K562 (cell line): ENCODE results near the gene ITGB5. TPM values are rescaled to one million over a fixed set of nuclear protein-coding genes. Genes with fewer than 3 reads are reported as not detected.

Experiments
- ATAC-seq: fragments of 200-7000 bp; cut with Tn5 transposase; 3 replicates; pipeline ENCODE4 v1.9.1; 2020; ENCODE audit warnings: moderate library complexity
- BruUV-seq: library from RNA; stranded (reverse); fragments of 400-500 nt; replicated peaks from 2 replicates; lab custom pipeline; 2021; lab: Mats Ljungman, UMichigan
- CTCF ChIA-PET: fragments of 300-600 bp; formaldehyde crosslinking; extraction: SDS; loops from one replicate; lab custom pipeline; 2021; ENCODE audit warnings: low intra/inter-chr PET ratio; lab: Yijun Ruan, JAX
- POLR2A ChIA-PET: fragments of 300-600, 350-650 bp; sonication (Branson Sonifier 250); formaldehyde crosslinking; extraction: SDS; loops from one replicate; lab custom pipeline; 2021; ENCODE audit warnings: antibody characterized with exemption, inconsistent platforms; lab: Yijun Ruan, JAX
- DNase-seq, 4 experiments: peaks; one replicate each; pipeline versions ENCODE4 v3.0.0 to v3.0.0-alpha.2; 2011 to 2018; ENCODE audit warnings: low spot score in 3 of 4, mixed read lengths in 3 of 4; ENCODE audit errors: extremely low read depth in 1 of 4
- FAIRE-seq: peaks from 2 replicates; lab custom pipeline; 2011; peaks lifted over from hg19 to GRCh38; lab: Jason Lieb, UNC
- H2AFZ ChIP-seq: 2 replicates; pipeline ENCODE4 v1.6.0; 2011; ENCODE audit warnings: low read depth, low read length, control low read depth, inconsistent platforms
- H3K27ac ChIP-seq: fragments of 200-600 bp; 3 replicates; pipeline ENCODE4 v1.8.0; 2011; ENCODE audit warnings: low read depth, mild to moderate bottlenecking, control low read depth, inconsistent platforms, low read length, moderate library complexity, mixed read lengths; ENCODE audit errors: extremely low read depth
- H3K27me3 ChIP-seq, 2 experiments: fragments of 300-600 bp in 1 of 2; 2 replicates in 1 of 2; 3 replicates in 1 of 2; pipeline versions ENCODE4 v1.6.0 to v1.8.0; 2011; ENCODE audit warnings: inconsistent platforms in 2 of 2, low read length in 2 of 2, mild to moderate bottlenecking in 1 of 2, mixed read lengths in 1 of 2, moderate library complexity in 1 of 2; ENCODE audit not compliant: control insufficient read depth in 2 of 2, insufficient read depth in 2 of 2
- H3K36me3 ChIP-seq: fragments of 300-600 bp; 3 replicates; pipeline ENCODE4 v1.8.0; 2011; ENCODE audit warnings: mild to moderate bottlenecking, low read length, inconsistent platforms; ENCODE audit not compliant: control insufficient read depth, insufficient read depth
- H3K4me1 ChIP-seq, 2 experiments: fragments of 200-600 bp in 1 of 2; replicated peaks in 1 of 2; 2 replicates in 1 of 2; 3 replicates in 1 of 2; pipeline versions ENCODE4 v1.5.1 to v1.8.0; 2011; ENCODE audit warnings: inconsistent platforms in 2 of 2, low read length in 2 of 2, mild to moderate bottlenecking in 1 of 2, mixed read lengths in 1 of 2, moderate library complexity in 1 of 2; ENCODE audit not compliant: control insufficient read depth in 2 of 2, insufficient read depth in 2 of 2
- H3K4me2 ChIP-seq: 2 replicates; pipeline ENCODE4 v1.6.1; 2011; ENCODE audit warnings: low read length, control low read depth, inconsistent platforms, mixed read lengths; ENCODE audit not compliant: insufficient read depth
- H3K4me3 ChIP-seq: fragments of 200-600 bp; sonication (generic), shearing (Covaris generic); 2 replicates; pipeline ENCODE4 v1.5.1; 2016; ENCODE audit warnings: control low read depth, inconsistent platforms
- H3K79me2 ChIP-seq: fragments of 200-600 bp; 3 replicates; pipeline ENCODE4 v1.8.0; 2011; ENCODE audit warnings: low read length, inconsistent platforms; ENCODE audit not compliant: control insufficient read depth, insufficient read depth
- H3K9ac ChIP-seq, 2 experiments: 2 replicates each; pipeline versions ENCODE4 v1.6.0 to v1.6.1; 2011; ENCODE audit warnings: low read depth in 2 of 2, low read length in 2 of 2, control low read depth in 1 of 2, inconsistent platforms in 1 of 2, mild to moderate bottlenecking in 1 of 2, mixed read lengths in 1 of 2; ENCODE audit not compliant: insufficient read depth in 1 of 2
- H3K9me1 ChIP-seq: one replicate; pipeline ENCODE4 v1.6.0; 2011; ENCODE audit warnings: inconsistent platforms, mild to moderate bottlenecking, low read length, moderate library complexity; ENCODE audit not compliant: control insufficient read depth, insufficient read depth
- H3K9me3 ChIP-seq: replicated peaks from 2 replicates; pipeline ENCODE4 v1.5.1; 2011; ENCODE audit warnings: low read depth, low read length, inconsistent platforms; ENCODE audit not compliant: control insufficient read depth, insufficient read depth
- H4K20me1 ChIP-seq: replicated peaks from 2 replicates; pipeline ENCODE4 v1.6.1; 2011; ENCODE audit warnings: low read length, inconsistent platforms, mixed read lengths; ENCODE audit not compliant: control insufficient read depth, insufficient read depth
- BCOR ChIP-seq: fragments of 450-650 bp; IDR thresholded peaks from 2 replicates; pipeline ENCODE4 v1.6.1; 2016
- ETV5 ChIP-seq: sonication (generic); formaldehyde crosslinking; IDR thresholded peaks from 2 replicates; pipeline ENCODE4 v1.4.0; 2020; ENCODE audit warnings: low read depth, mild to moderate bottlenecking, missing genetic modification reagents
- HNRNPUL1 ChIP-seq: fragments of 200-400 bp; formaldehyde crosslinking; IDR thresholded peaks from 2 replicates; pipeline ENCODE4 v1.6.1; 2017; ENCODE audit warnings: low read length
- MAFG ChIP-seq: fragments of 450-650 bp; conservative IDR thresholded peaks from 2 replicates; pipeline ENCODE4 v1.6.1; 2016; ENCODE audit warnings: missing genetic modification characterization, missing compliant biosample characterization
- MCM3 ChIP-seq: fragments of 450-650 bp; IDR thresholded peaks from 2 replicates; pipeline ENCODE4 v1.6.1; 2016
- POLR2B ChIP-seq: fragments of 450-650 bp; IDR thresholded peaks from 2 replicates; pipeline ENCODE4 v1.6.1; 2018; ENCODE audit warnings: low read depth; ENCODE audit not compliant: partially characterized antibody
- PRMT5 ChIP-seq: sonication (generic); formaldehyde crosslinking; IDR thresholded peaks from 2 replicates; pipeline ENCODE4 v1.5.0; 2020; ENCODE audit warnings: missing genetic modification reagents
- SAFB2 ChIP-seq: fragments of 200-400 bp; formaldehyde crosslinking; IDR thresholded peaks from 2 replicates; pipeline ENCODE4 v1.6.1; 2018; ENCODE audit warnings: borderline replicate concordance, low read length, low read depth, moderate library complexity; ENCODE audit not compliant: severe bottlenecking
- ZNF431 ChIP-seq: sonication (generic); formaldehyde crosslinking; IDR thresholded peaks from 2 replicates; pipeline ENCODE4 v1.8.0; 2022; ENCODE audit warnings: mild to moderate bottlenecking, missing genetic modification reagents
- WGBS: fragments of 100-300 bp; shearing (Covaris generic); methylation state at CpG from one replicate; pipeline ENCODE4 v1.1.6; 2016; ENCODE audit warnings: low coverage, mixed read lengths; ENCODE audit not compliant: insufficient coverage; ENCODE audit errors: missing lambda C conversion rate; 5-methylcytosine and 5-hydroxymethylcytosine counted together
- in situ Hi-C: fragments of 300-500 bp; cut with MboI; formaldehyde crosslinking; loops from 4 replicates; pipeline ENCODE4 v1.15.0; 2018; ENCODE audit warnings: inconsistent platforms, mixed read lengths
- intact Hi-C: fragments of 100-400 bp; cut with micrococcal nuclease; formaldehyde crosslinking; loops from 2 replicates; pipeline ENCODE4 v1.14.2; 2022
- polyA plus RNA-seq, 8 experiments: library from polyadenylated mRNA; depleted of rRNA in 4 of 8; stranded (reverse) in 5 of 8; unstranded in 3 of 8; fragments of >200 nt; fragmentation: Nextera tagmentation in 2 of 8; fragmentation: Illumina TruSeq in 1 of 8; extraction: Ambion mirVana in 2 of 8; extraction: Trizol in 1 of 8; gene quantifications; 2 replicates each; pipeline versions ENCODE4 v1.2.1 to v1.2.3, GENCODE V29; 2011 to 2014; ENCODE audit warnings: inconsistent platforms in 1 of 8, missing spikeins in 1 of 8
- total RNA-seq, 7 experiments: library from RNA; depleted of rRNA in 6 of 7; stranded (reverse); fragments of >200 nt in 6 of 7; fragmentation: Illumina TruSeq in 2 of 7; extraction: Trizol in 2 of 7; gene quantifications; 2 replicates each; pipeline versions ENCODE4 v1.2.1 to v1.2.3, GENCODE V29; 2011 to 2021; ENCODE audit warnings: low replicate concordance in 1 of 7
- TF ChIP-seq, protein P1 (sequence below): fragments of 250-450 bp; sonication (Bioruptor Pico); IDR thresholded peaks from 2 replicates; pipeline ENCODE4 v1.8.0; 2021; ENCODE audit warnings: moderate library complexity, mild to moderate bottlenecking, inconsistent platforms
- TF ChIP-seq, protein P2 (sequence below): sonication (generic); formaldehyde crosslinking; IDR thresholded peaks from 2 replicates; pipeline ENCODE4 v1.8.0; 2022; ENCODE audit warnings: mild to moderate bottlenecking, missing genetic modification reagents, borderline replicate concordance
- TF ChIP-seq, protein P3 (sequence below): fragments of 200-400 bp; formaldehyde crosslinking; IDR thresholded peaks from 2 replicates; pipeline ENCODE4 v1.6.1; 2017; ENCODE audit warnings: mild to moderate bottlenecking, low read depth, low read length, moderate library complexity

Gene ITGB5
- total and polyA plus RNA-seq, 9 of the 15 experiments (the other 6 are each of a cell fraction or from before 2014, with no cell fraction given) = 1.7 to 46.8 (median 9.9) TPM

DNA sequence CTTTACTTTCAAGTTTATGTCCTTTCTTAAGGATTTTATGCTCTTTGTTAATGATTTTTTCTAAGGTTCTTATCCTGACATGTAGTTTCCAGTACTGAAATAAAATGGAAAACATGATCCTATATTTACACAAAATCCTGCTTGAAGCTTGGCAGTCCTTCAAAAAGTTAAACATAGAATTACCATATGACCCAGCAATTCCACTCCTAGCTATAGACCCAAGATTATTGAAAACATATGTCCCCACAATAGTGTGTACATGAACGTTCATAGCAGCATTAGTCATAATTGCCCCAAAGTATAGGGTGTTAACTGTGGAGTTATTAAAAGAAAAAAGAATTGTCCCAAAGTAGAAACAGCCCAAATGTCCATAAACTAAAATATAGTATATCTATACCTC lies 33.2 kb downstream of the ITGB5 start:
- ATAC-seq = no peak
- intact Hi-C loops (no loop called here), in situ Hi-C loops (no loop called here)
- Histone ChIP-seq H3K4me2 (no peak overlapping the region), H3K9me1 (no peaks in the 10 kb centered on the region), H3K36me3 (no peaks in the 10 kb centered on the region), H2AFZ (no peak overlapping the region), H3K27ac (no peak overlapping the region), H4K20me1 (no peaks in the 10 kb centered on the region), H3K79me2 (no peaks in the 10 kb centered on the region), H3K4me1 (no peaks in the 10 kb centered on the region), H3K4me3 (no peak overlapping the region), H3K9ac (no peak overlapping the region), H3K9me3 (no peaks in the 10 kb centered on the region), H3K27me3 (no peaks in the 10 kb centered on the region)
- CTCF ChIA-PET = no interaction called here
- WGBS = 15% methylated on average over 1 of the region's 1 CpG
- DNase-seq = no peak
- TF ChIP-seq POLR2B = no peak
- TF ChIP-seq, protein P1, sequence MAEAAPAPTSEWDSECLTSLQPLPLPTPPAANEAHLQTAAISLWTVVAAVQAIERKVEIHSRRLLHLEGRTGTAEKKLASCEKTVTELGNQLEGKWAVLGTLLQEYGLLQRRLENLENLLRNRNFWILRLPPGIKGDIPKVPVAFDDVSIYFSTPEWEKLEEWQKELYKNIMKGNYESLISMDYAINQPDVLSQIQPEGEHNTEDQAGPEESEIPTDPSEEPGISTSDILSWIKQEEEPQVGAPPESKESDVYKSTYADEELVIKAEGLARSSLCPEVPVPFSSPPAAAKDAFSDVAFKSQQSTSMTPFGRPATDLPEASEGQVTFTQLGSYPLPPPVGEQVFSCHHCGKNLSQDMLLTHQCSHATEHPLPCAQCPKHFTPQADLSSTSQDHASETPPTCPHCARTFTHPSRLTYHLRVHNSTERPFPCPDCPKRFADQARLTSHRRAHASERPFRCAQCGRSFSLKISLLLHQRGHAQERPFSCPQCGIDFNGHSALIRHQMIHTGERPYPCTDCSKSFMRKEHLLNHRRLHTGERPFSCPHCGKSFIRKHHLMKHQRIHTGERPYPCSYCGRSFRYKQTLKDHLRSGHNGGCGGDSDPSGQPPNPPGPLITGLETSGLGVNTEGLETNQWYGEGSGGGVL (CRISPR knock-in tag) = no peak
- TF ChIP-seq, protein P2, sequence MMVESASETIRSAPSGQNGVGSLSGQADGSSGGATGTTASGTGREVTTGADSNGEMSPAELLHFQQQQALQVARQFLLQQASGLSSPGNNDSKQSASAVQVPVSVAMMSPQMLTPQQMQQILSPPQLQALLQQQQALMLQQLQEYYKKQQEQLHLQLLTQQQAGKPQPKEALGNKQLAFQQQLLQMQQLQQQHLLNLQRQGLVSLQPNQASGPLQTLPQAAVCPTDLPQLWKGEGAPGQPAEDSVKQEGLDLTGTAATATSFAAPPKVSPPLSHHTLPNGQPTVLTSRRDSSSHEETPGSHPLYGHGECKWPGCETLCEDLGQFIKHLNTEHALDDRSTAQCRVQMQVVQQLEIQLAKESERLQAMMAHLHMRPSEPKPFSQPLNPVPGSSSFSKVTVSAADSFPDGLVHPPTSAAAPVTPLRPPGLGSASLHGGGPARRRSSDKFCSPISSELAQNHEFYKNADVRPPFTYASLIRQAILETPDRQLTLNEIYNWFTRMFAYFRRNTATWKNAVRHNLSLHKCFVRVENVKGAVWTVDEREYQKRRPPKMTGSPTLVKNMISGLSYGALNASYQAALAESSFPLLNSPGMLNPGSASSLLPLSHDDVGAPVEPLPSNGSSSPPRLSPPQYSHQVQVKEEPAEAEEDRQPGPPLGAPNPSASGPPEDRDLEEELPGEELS = no peak
- TF ChIP-seq MAFG (tag) = no peak
- no peak for TF ChIP-seq ZNF431
- no peak for TF ChIP-seq BCOR
- no peak for TF ChIP-seq ETV5
- TF ChIP-seq PRMT5 (CRISPR knock-in tag) = no peak
- TF ChIP-seq, protein P3, sequence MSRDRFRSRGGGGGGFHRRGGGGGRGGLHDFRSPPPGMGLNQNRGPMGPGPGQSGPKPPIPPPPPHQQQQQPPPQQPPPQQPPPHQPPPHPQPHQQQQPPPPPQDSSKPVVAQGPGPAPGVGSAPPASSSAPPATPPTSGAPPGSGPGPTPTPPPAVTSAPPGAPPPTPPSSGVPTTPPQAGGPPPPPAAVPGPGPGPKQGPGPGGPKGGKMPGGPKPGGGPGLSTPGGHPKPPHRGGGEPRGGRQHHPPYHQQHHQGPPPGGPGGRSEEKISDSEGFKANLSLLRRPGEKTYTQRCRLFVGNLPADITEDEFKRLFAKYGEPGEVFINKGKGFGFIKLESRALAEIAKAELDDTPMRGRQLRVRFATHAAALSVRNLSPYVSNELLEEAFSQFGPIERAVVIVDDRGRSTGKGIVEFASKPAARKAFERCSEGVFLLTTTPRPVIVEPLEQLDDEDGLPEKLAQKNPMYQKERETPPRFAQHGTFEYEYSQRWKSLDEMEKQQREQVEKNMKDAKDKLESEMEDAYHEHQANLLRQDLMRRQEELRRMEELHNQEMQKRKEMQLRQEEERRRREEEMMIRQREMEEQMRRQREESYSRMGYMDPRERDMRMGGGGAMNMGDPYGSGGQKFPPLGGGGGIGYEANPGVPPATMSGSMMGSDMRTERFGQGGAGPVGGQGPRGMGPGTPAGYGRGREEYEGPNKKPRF = no peak
- TF ChIP-seq SAFB2 = no peak
- TF ChIP-seq HNRNPUL1 = no peak
- no peak for TF ChIP-seq MCM3
- no peak for FAIRE-seq
- no TSS peak for BruUV-seq
- POLR2A ChIA-PET = no interaction called here
